Naive thymus-derived CD4-positive, alpha-beta T cell (primary cell): ENCODE measurements around the gene FIZ1. TPM values are rescaled to one million over a fixed set of nuclear protein-coding genes. Genes with fewer than 3 reads are reported as not detected.

ENCODE experiments used
- ATAC-seq: fragments of 150-1000 bp; cut with Tn5 transposase; 2 replicates; pipeline ENCODE4 v1.10.0; 2021; ENCODE audit warnings: mild to moderate bottlenecking, moderate library complexity
- CTCF ChIA-PET: fragments of 350-600 bp; sonication (Branson Sonifier 250); formaldehyde crosslinking; loops from one replicate; lab custom pipeline; 2021; ENCODE audit warnings: antibody characterized with exemption; lab: Charles Lee
- POLR2A ChIA-PET: fragments of 350-600 bp; sonication (Branson Sonifier 250); formaldehyde crosslinking; loops from one replicate; lab custom pipeline; 2021; ENCODE audit warnings: antibody characterized with exemption, inconsistent platforms; lab: Charles Lee
- DNase-seq, 9 donors: peaks; one replicate each; pipeline versions ENCODE4 v3.0.0 to v3.0.0-alpha.2; 2020 to 2022; ENCODE audit warnings: mixed read lengths in 1 of 9
- H3K27ac ChIP-seq: one replicate; pipeline ENCODE4 v1.7.0; 2013; ENCODE audit warnings: mild to moderate bottlenecking, low read depth, low read length, moderate library complexity
- H3K27me3 ChIP-seq, 2 donors: one replicate each; pipeline ENCODE4 v1.7.0; 2013; ENCODE audit warnings: low read length in 2 of 2, mild to moderate bottlenecking in 2 of 2, moderate library complexity in 2 of 2; ENCODE audit not compliant: control insufficient read depth in 2 of 2, insufficient read depth in 2 of 2
- H3K36me3 ChIP-seq, 3 experiments: 1 replicate in 2 of 3; 2 replicates in 1 of 3; pipeline ENCODE4 v1.7.0; 2013; ENCODE audit warnings: low read length in 3 of 3, mild to moderate bottlenecking in 3 of 3, moderate library complexity in 1 of 3; ENCODE audit not compliant: insufficient read depth in 3 of 3, control insufficient read depth in 2 of 3
- H3K4me1 ChIP-seq, 2 donors: one replicate each; pipeline ENCODE4 v1.7.0; 2013; ENCODE audit warnings: low read length in 2 of 2, mild to moderate bottlenecking in 2 of 2, moderate library complexity in 1 of 2; ENCODE audit not compliant: control insufficient read depth in 2 of 2, insufficient read depth in 2 of 2
- H3K4me3 ChIP-seq: 2 replicates; pipeline ENCODE4 v1.7.0; 2013; ENCODE audit warnings: mild to moderate bottlenecking, low read length
- H3K9me3 ChIP-seq, 3 experiments: 1 replicate in 2 of 3; 2 replicates in 1 of 3; pipeline ENCODE4 v1.7.0; 2013; ENCODE audit warnings: low read length in 3 of 3; ENCODE audit not compliant: control insufficient read depth in 2 of 3
- H3K27ac Mint-ChIP-seq, 9 donors: one replicate each; pipeline ENCODE4 v1.8.0; 2020 to 2022; ENCODE audit warnings: mixed read lengths in 9 of 9, mild to moderate bottlenecking in 8 of 9, moderate library complexity in 5 of 9, inconsistent platforms in 2 of 9
- H3K27me3 Mint-ChIP-seq, 5 donors: one replicate each; pipeline ENCODE4 v1.8.0; 2021 to 2022; ENCODE audit warnings: mixed read lengths in 5 of 5, mild to moderate bottlenecking in 1 of 5
- H3K36me3 Mint-ChIP-seq, 5 donors: one replicate each; pipeline ENCODE4 v1.8.0; 2020 to 2022; ENCODE audit warnings: mixed read lengths in 5 of 5, mild to moderate bottlenecking in 3 of 5, inconsistent platforms in 1 of 5
- H3K4me1 Mint-ChIP-seq, 7 donors: one replicate each; pipeline ENCODE4 v1.8.0; 2020 to 2022; ENCODE audit warnings: mixed read lengths in 7 of 7, mild to moderate bottlenecking in 3 of 7, inconsistent platforms in 1 of 7
- H3K4me3 Mint-ChIP-seq, 10 donors: one replicate each; pipeline ENCODE4 v1.8.0; 2020 to 2022; ENCODE audit warnings: mild to moderate bottlenecking in 10 of 10, mixed read lengths in 10 of 10, moderate library complexity in 6 of 10, inconsistent platforms in 2 of 10
- H3K9me3 Mint-ChIP-seq, 11 donors: one replicate each; pipeline ENCODE4 v1.8.0; 2020 to 2022; ENCODE audit warnings: mixed read lengths in 11 of 11, mild to moderate bottlenecking in 4 of 11, inconsistent platforms in 1 of 11, moderate library complexity in 1 of 11
- intact Hi-C, 2 donors: fragments of 100-400 bp; cut with micrococcal nuclease; formaldehyde crosslinking; loops; one replicate each; pipeline ENCODE4 v1.15.1; 2023
- polyA plus RNA-seq, 2 donors: library from polyadenylated mRNA; unstranded; fragments of 300-500 nt; fragmentation: Illumina TruSeq; gene quantifications; one replicate each; pipeline ENCODE4 v1.2.3, GENCODE V29; 2021
- total RNA-seq, 6 experiments: library from RNA in 5 of 6; stranded (reverse) in 5 of 6; gene quantifications; 1 replicate in 5 of 6; 2 replicates in 1 of 6; pipeline ENCODE4 v1.2.3 and lab custom pipeline; 2021 to 2026

The FIZ1 gene
- total and polyA plus RNA-seq, 7 experiments from 2014 or later = 3.3 to 32.0 (median 10.6) TPM

- H3K4me3 ChIP-seq = peak within 1 kb of the TSS; percentile 78
- ChIA-PET POLR2A (interaction anchor here (0.6 to 6.9 kb wide), 22 partner anchors 10 to 351 kb away, joined by 3 to 76 read pairs (median 5); partner anchors contain the start of genes U2AF2, ZNF581, ZNF628 and ZNF784), CTCF (interaction anchor here (0.6 to 3.5 kb wide), 19 partner anchors 12 to 465 kb away, joined by 3 to 42 read pairs (median 5); partner anchors contain the start of genes U2AF2, ZNF579, ZNF628 and ZNF784)
- intact Hi-C loops = loop anchor here (1.0 to 5.0 kb wide), 13 partner anchors 18 to 1469 kb away; partner anchors contain the start of genes PPP1R12C (in 2 of the 2), ZNF579 (in 2 of the 2), ZNF784 (in 2 of the 2) and CNOT3 (in 1 of the 2)
- DNase-seq = peak; percentile 46 to 76 (median 68)
- H3K9me3 ChIP-seq = no peaks in the 10 kb centered on the region
- no peaks in the 10 kb centered on the region for H3K27me3 ChIP-seq
- H3K4me3 Mint-ChIP-seq = peak within 1 kb of the TSS; percentile 90 to 99 (median 93)
- H3K9me3 Mint-ChIP-seq = peaks cover 0 to 1% (median 0%) of the 10 kb centered on the region in 11 donors
- peaks cover 0 to 21% (median 0%) of the 10 kb centered on the region in 3 experiments for H3K36me3 ChIP-seq
- peaks cover 0 to 29% (median 8%) of the 10 kb centered on the region in 5 donors for H3K36me3 Mint-ChIP-seq
- peaks cover 0 to 3% (median 0%) of the 10 kb centered on the region in 5 donors for H3K27me3 Mint-ChIP-seq
- peak within 1 kb of the TSS; percentile 90 for H3K27ac ChIP-seq
- H3K27ac Mint-ChIP-seq = peak within 1 kb of the TSS; percentile 77 to 98 (median 94)
- ATAC-seq = peak; percentile 52
- H3K4me1 ChIP-seq = peaks cover 7 to 16% of the 10 kb centered on the region in 2 donors
- peaks cover 41 to 73% (median 69%) of the 10 kb centered on the region in 7 donors for H3K4me1 Mint-ChIP-seq
Observed at GRCh38 chr19:55605637-55606470, 6.5 kb upstream of the FIZ1 start, which contains the start of gene ZNF865. ZNF865 (plus strand) TSS chr19:55605647; CDS start chr19:55613619, 7,972 bp downstream.

GRCh38 chr19:55605207-55605636 lies 5.9 kb upstream of the FIZ1 start:
- ChIA-PET POLR2A (interaction anchor here (0.7 to 6.9 kb wide), 17 partner anchors 15 to 510 kb away, joined by 3 to 76 read pairs (median 5); partner anchors contain the start of genes U2AF2, ZNF581, ZNF628 and ZNF784), CTCF (interaction anchor here (1.0 to 3.5 kb wide), 12 partner anchors 13 to 464 kb away, joined by 4 to 42 read pairs (median 8); partner anchors contain the start of genes ZNF579 and ZNF784)
- DNase-seq (peak; percentile 90 to 99 (median 97)), ATAC-seq (peak; percentile 87)
- Mint-ChIP-seq H3K9me3 (peaks cover 0 to 1% (median 0%) of the 10 kb centered on the region in 11 donors), H3K4me3 (peak overlapping the region; percentile 78 to 98 (median 90)), H3K27ac (peak overlapping the region; percentile 77 to 96 (median 91)), H3K4me1 (peaks cover 37 to 70% (median 64%) of the 10 kb centered on the region in 7 donors), H3K36me3 (peaks cover 0 to 25% (median 8%) of the 10 kb centered on the region in 5 donors), H3K27me3 (peaks cover 0 to 3% (median 0%) of the 10 kb centered on the region in 5 donors)
- Histone ChIP-seq H3K36me3 (peaks cover 0 to 16% (median 0%) of the 10 kb centered on the region in 3 experiments), H3K27me3 (no peaks in the 10 kb centered on the region), H3K4me1 (peaks cover 7 to 18% of the 10 kb centered on the region in 2 donors), H3K27ac (peak overlapping the region; percentile 90), H3K9me3 (no peaks in the 10 kb centered on the region), H3K4me3 (peak overlapping the region; percentile 51)
- intact Hi-C loops = loop anchor here (1.0 to 5.0 kb wide), 10 partner anchors 18 to 1468 kb away; partner anchors contain the start of genes ZNF579 (in 2 of the 2), ZNF784 (in 2 of the 2), CNOT3 (in 1 of the 2) and HSPBP1 (in 1 of the 2)

- H3K36me3 Mint-ChIP-seq = peaks cover 0 to 18% (median 6%) of the 10 kb centered on the region in 5 donors
- peaks cover 0 to 10% (median 0%) of the 10 kb centered on the region in 3 experiments for H3K36me3 ChIP-seq
- H3K4me1 ChIP-seq = peaks cover 7 to 19% of the 10 kb centered on the region in 2 donors
- no peak overlapping the region for H3K27ac ChIP-seq
- peaks cover 32 to 61% (median 56%) of the 10 kb centered on the region in 7 donors for H3K4me1 Mint-ChIP-seq
- H3K9me3 Mint-ChIP-seq = peaks cover 0 to 3% (median 0%) of the 10 kb centered on the region in 11 donors
- H3K4me3 Mint-ChIP-seq = peak overlapping the region in 9 of 10 donors; percentile 37 to 98 (median 67)
- ChIA-PET CTCF (interaction anchor here (3.5 kb wide), 1 partner anchor 28 kb away, joined by 42 read pairs; no protein-coding TSS in a partner anchor), POLR2A (interaction anchor here (0.6 to 6.9 kb wide), 8 partner anchors 21 to 1232 kb away, joined by 3 to 76 read pairs (median 4); partner anchors contain the start of genes LENG8, NAT14, ZNF628 and ZNF784)
- H3K4me3 ChIP-seq = no peak overlapping the region
- peaks cover 0 to 3% (median 0%) of the 10 kb centered on the region in 5 donors for H3K27me3 Mint-ChIP-seq
- no peak for DNase-seq
- peak overlapping the region in 8 of 9 donors; percentile 17 to 72 (median 49) for H3K27ac Mint-ChIP-seq
- no peaks in the 10 kb centered on the region for H3K9me3 ChIP-seq
- no peaks in the 10 kb centered on the region for H3K27me3 ChIP-seq
- ATAC-seq = no peak
- intact Hi-C loops = no loop called here
Observed at GRCh38 chr19:55603581-55604292, 4.4 kb upstream of the FIZ1 start.

- Histone ChIP-seq H3K4me1 (peaks cover 7 to 24% of the 10 kb centered on the region in 2 donors), H3K27ac (no peak overlapping the region), H3K36me3 (peaks cover 0 to 8% (median 0%) of the 10 kb centered on the region in 3 experiments), H3K4me3 (no peak overlapping the region), H3K9me3 (no peaks in the 10 kb centered on the region), H3K27me3 (no peaks in the 10 kb centered on the region)
- ChIA-PET POLR2A (interaction anchor here (0.6 to 6.9 kb wide), 3 partner anchors 22 to 1232 kb away, joined by 3 to 76 read pairs (median 7); partner anchors contain the start of genes NAT14 and ZNF784), CTCF (no interaction called here)
- H3K4me1 Mint-ChIP-seq = peaks cover 36 to 60% (median 55%) of the 10 kb centered on the region in 7 donors
- H3K9me3 Mint-ChIP-seq = peaks cover 0 to 4% (median 0%) of the 10 kb centered on the region in 11 donors
- H3K36me3 Mint-ChIP-seq = peaks cover 0 to 17% (median 6%) of the 10 kb centered on the region in 5 donors
- intact Hi-C loops = no loop called here
- peaks cover 0 to 3% (median 0%) of the 10 kb centered on the region in 5 donors for H3K27me3 Mint-ChIP-seq
- H3K27ac Mint-ChIP-seq = peak overlapping the region in 6 of 9 donors; percentile 9 to 72 (median 46)
- peak overlapping the region in 6 of 10 donors; percentile 40 to 94 (median 65) for H3K4me3 Mint-ChIP-seq
- no peak for DNase-seq
- ATAC-seq = no peak
Observed at GRCh38 chr19:55603115-55603514, 3.8 kb upstream of the FIZ1 start.

GRCh38 chr19:55602104-55603001 lies 3.0 kb upstream of the FIZ1 start:
- Mint-ChIP-seq H3K27ac (peak overlapping the region in 5 of 9 donors; percentile 83 to 91 (median 87)), H3K4me3 (peak overlapping the region in 5 of 10 donors; percentile 65 to 90 (median 87)), H3K27me3 (peaks cover 0 to 3% (median 0%) of the 10 kb centered on the region in 5 donors), H3K36me3 (peaks cover 0 to 15% (median 6%) of the 10 kb centered on the region in 5 donors), H3K9me3 (peaks cover 0 to 4% (median 0%) of the 10 kb centered on the region in 11 donors), H3K4me1 (peaks cover 30 to 53% (median 49%) of the 10 kb centered on the region in 7 donors)
- Histone ChIP-seq H3K27ac (no peak overlapping the region), H3K9me3 (no peaks in the 10 kb centered on the region), H3K36me3 (peaks cover 0 to 15% (median 0%) of the 10 kb centered on the region in 3 experiments), H3K4me3 (no peak overlapping the region), H3K4me1 (peaks cover 7 to 24% of the 10 kb centered on the region in 2 donors), H3K27me3 (no peaks in the 10 kb centered on the region)
- intact Hi-C loops = no loop called here
- DNase-seq = no peak
- no peak for ATAC-seq
- ChIA-PET CTCF (interaction anchor here (0.6 kb wide), 1 partner anchor 19 kb away, joined by 3 read pairs; no protein-coding TSS in a partner anchor), POLR2A (interaction anchor here (0.7 to 3.3 kb wide), 2 partner anchors 27 to 37 kb away, joined by 3 to 12 read pairs; no protein-coding TSS in a partner anchor)
